HTR-8/SVneo (cell line): ENCODE data around the gene MS4A15.
A peak's percentile ranks its signal among the peaks of the same experiment; 100 is the strongest.
"Not testable (repeated sequence)": the region's sequence is repeated elsewhere in the genome, so short reads cannot be mapped to it uniquely, and the experiment has no call there.

Experiments
- DNase-seq: peaks from one replicate; pipeline ENCODE4 v3.0.0; 2011; ENCODE audit warnings: low spot score, mixed read lengths; ENCODE audit not compliant: insufficient read length
- FAIRE-seq: peaks from 2 replicates; lab custom pipeline; 2011; peaks lifted over from hg19 to GRCh38; lab: Jason Lieb, UNC

The MS4A15 gene

DNA sequence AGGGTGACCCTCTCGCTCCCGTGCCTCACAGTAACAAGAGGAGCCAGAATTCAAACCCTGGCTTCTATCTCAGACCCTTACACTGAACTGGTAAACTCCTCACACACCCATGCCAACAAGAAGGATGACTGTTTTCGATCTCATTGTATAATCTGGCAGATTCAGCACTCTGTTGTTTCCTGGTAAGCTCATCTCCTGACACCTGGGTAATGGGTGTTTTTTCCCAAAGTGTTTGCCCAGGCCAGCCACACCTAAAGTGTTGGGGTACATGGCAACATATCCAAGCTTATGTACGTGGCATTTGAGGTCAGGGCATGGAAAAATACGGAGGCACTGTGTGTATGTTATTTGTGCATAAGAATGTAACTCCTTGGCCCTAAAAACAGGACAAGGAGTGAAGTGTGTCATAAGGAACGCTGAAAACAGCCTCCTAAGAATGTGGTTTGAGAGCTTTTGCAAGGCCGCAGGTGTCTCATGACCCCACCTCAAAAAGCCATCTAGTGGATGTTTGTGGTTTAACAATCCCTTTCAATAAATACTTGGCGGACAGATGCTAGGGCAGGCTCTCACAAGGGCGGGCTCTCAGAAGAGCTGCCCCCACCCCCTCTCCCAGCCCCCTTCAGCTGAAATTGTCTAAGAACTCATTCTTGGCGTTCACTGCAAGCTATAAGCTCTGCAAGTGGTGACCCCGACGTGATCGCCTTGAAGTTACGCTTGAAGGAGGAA is at the start of gene MS4A15:
TSS of gene MS4A15 (plus strand) at position 561 of the 726 bp plus-strand sequence. CDS start 6,867 bp downstream, outside the sequence.
- FAIRE-seq (no peak), DNase-seq (no peak)

DNA sequence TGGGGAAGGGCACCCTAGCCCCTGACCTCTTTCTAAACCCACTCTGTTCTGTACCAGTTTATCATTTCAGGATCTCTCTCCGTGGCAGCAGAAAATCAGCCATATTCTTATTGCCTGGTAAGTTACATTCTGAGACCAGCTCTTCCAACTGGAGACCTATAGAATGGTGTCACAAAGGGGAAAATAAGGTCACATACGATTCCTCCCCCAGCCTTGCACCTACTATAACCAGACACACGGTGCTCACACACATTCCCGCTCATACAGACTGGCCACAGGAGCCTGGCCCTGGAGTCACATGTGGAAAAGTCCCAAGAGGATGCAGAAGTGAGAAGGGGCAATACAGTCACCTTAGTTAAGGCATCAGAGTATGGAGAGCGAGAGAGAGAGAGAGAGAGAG is 49.7 kb upstream of the MS4A15 start:
- FAIRE-seq: no peak

DNA sequence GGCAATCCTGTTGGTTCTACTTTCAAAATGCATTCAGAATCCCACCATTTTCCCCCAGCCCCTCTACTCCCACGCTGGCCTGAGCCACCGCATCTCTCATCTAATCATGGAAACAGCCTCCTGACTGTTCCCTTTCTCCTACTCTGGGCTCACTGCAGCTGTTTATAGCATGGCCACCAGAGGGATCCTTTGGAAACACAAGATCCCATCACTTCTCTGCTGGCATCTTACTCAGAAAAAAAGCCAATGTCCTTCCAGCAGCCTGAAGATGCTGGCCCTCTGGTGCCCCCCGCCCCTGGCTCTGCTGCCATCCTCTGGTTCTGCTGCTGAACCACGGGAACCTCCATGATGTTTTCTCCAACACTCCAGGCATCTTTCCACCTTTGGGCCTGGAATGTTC is 46.2 kb upstream of the MS4A15 start:
- FAIRE-seq (no peak), DNase-seq (peak; percentile 10)

More for the DNA sequence above, 49.7 kb upstream of the MS4A15 start:
- DNase-seq: no peak

DNA sequence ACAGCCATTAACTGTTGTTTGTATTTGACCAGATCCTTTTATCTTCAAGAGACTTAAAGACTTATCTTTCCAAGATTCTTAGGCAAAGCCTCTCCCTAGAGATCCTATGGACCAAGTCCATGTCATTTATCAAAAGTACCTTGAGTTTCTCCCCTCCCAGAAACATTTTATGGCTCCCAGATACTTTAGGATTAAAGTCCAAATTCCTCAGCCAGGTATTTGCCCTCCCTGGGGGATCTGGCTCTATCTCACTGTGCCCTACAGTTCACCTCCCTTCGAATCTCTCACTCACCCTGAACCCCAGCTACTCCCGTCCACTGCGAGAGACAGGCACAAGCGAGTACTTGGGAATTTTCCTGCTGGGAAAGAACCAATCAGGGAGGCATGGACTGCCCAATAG is 45.4 kb upstream of the MS4A15 start:
- no peak for FAIRE-seq
- DNase-seq: no peak

DNA sequence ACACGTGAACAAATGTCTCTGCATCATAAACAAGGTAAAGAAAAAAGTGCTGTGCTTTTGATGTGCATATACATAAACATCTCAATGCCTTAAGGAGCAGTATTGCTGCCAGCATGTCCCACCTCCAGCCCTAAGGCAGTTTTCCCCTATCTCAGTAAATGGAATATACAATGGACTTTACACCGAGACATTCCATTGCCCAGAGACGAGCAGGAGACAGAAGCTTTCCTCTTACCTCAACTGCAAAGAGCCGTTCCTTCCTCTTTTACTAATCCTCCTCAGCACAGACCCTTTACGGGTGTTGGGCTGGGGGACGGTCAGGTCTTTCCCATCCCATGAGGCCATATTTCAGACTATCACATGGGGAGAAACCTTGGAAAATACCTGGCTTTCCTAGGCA is 43.2 kb upstream of the MS4A15 start:
- FAIRE-seq, DNase-seq: not testable (repeated sequence)

DNA sequence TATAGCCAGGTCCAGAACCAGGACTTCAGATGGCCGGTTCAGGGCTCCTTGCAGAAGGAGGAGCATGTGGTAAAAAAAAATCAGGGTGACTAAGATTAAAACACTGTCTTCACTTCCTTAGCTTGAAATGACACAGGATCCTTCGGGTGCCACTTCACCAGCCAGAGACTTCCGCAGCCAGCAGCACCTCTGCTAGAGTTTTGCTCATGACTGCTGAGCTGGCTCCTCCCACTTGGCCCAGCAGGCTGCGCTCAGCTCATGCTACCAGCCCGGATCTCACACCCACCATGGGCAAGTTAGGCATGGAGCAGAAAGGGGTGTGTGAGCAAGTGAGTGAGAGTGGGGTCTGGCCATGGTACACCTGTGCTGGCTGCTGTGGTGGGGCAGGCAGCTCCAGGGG is 38.7 kb upstream of the MS4A15 start:
- FAIRE-seq (no peak), DNase-seq (no peak)

GRCh38 chr11:60718524-60719316 is 37.9 kb upstream of the MS4A15 start:
- FAIRE-seq (no peak), DNase-seq (no peak)

GRCh38 chr11:60719391-60719790 is 37.3 kb upstream of the MS4A15 start:
- FAIRE-seq (no peak), DNase-seq (no peak)

- no peak for FAIRE-seq
- DNase-seq: no peak
These were observed 36.2 kb upstream of the MS4A15 start for GRCh38 chr11:60720460-60720859.

DNA sequence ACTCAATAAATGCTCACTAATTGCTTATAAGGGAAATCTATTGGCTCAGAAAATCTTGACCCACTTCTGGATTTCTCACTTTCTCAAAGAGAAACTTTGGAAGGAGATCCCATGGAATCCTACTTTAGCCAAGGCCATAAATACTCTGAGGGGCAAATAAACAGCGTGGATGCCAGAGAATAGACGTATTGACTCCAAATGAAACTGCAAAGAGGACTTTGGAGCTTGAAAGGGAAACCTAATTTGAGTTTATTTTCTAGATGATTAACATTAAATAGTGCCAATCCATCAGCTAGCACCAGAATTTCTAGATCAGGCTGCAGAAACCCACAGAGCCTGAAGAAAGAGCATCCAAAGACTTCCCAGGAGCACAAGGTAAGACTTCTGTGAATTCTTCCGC is 32.2 kb upstream of the MS4A15 start, which contains the start of gene MS4A18:
TSS of gene MS4A18 (plus strand) at position 301 of the 400 bp plus-strand sequence.
- no peak for FAIRE-seq

GRCh38 chr11:60725592-60725991 is 31.1 kb upstream of the MS4A15 start:
- no peak for DNase-seq
- FAIRE-seq: no peak

More for the DNA sequence above, 32.2 kb upstream of the MS4A15 start, which contains the start of gene MS4A18:
- no peak for DNase-seq

- DNase-seq (no peak), FAIRE-seq (no peak)
These were observed 25.1 kb upstream of the MS4A15 start for GRCh38 chr11:60731586-60731985.

- FAIRE-seq (no peak), DNase-seq (no peak)
These were observed 22.4 kb upstream of the MS4A15 start for GRCh38 chr11:60734279-60734678.

GRCh38 chr11:60739114-60739513 is 17.6 kb upstream of the MS4A15 start:
- FAIRE-seq (no peak), DNase-seq (no peak)

- FAIRE-seq (no peak), DNase-seq (no peak)
These were observed 16.1 kb upstream of the MS4A15 start for GRCh38 chr11:60740573-60740972.

DNA sequence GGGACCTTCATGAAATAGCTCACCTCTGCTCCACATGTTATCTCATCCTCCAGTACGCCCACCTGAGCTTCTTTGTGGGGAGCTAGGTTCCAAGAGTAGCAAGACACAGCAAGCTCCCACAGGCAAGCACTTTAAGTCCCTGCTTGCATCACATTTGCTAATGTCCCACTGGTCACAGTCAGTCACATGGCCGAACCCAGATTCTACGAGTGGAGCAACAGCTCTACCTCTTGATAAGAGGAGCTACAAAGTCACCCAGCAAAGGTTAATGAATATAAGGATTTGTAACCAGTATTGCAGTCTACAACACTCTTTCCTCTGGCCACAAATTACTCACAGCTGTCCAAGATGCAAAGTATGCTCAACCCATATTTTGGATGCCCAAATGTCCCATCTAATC is 15.2 kb upstream of the MS4A15 start:
- FAIRE-seq: no peak
- DNase-seq: no peak

DNA sequence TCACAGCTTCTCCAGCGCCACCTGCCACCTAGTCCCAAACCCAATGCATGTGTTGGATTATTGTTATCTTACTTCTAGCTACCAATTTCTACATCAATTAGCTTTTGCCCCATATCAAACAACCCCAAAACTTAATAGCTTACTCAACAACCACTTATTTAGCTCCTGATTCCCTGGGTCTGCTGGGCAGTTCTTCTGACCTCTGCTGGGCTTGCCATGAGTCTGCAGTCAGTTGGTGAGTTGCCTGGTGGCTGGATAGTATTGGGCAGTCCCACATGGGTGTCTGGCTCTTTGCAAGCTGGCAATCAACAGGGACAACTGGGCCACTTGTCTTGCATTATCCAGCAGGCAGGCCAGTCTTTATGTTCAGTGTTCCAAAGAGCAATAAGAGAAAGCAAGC is 13.6 kb upstream of the MS4A15 start:
- no peak for FAIRE-seq
- DNase-seq: no peak

DNA sequence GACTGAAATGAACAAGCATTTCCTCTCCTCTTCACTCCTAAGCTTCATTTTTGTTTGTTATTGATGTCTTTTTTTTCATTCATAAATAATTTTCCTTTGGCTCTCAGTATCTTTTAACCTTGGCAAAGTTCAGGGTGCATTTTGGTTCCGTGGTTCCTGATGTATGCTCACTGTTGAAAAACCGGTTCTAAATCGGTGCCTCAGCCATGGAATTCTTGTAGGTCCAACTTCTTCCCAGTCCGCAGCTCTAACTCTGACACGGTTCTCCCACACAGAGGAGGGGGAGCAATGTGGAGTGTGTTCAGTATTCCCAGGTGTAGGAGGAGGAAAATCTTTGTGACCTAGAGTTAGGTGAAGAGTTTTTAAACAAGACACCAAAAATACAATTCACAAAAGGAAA is 12.6 kb upstream of the MS4A15 start:
- DNase-seq: no peak
- FAIRE-seq: no peak

- peak; percentile 86 for FAIRE-seq
- DNase-seq: no peak
These were observed 9.3 kb upstream of the MS4A15 start for GRCh38 chr11:60747359-60747873.

DNA sequence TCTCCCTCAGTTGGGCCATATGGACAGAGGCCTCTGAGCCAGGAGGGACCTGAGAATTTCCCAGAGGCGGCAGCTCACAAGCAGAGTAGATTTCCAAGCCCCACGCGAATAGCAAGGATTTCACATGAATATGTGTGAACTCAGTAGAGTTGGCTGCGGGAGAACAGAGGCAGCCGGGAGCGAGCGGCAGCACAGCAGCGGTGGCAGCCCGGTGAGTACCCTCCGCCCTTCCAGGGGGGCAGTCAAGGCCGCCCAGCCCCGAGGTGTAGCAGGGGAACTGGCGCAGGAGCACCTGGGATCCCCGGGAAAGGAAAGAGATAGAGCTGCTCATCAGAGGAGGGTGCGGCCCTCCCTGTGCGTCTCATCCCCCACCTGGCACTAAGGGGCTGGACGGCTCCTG is 8.4 kb upstream of the MS4A15 start:
- no peak for FAIRE-seq
- DNase-seq: no peak

- DNase-seq: no peak
- FAIRE-seq: no peak
These were observed 7.8 kb upstream of the MS4A15 start for GRCh38 chr11:60748821-60749220.
